ENCODE data around the gene GPANK1. TPM values are rescaled to one million over a fixed set of nuclear protein-coding genes. Genes with fewer than 3 reads are reported as not detected.
A peak's percentile ranks its signal among the peaks of the same experiment; 100 is the strongest.

The GPANK1 gene
- total RNA-seq, 1 donor from 2014 or later: 10.0 TPM

DNA sequence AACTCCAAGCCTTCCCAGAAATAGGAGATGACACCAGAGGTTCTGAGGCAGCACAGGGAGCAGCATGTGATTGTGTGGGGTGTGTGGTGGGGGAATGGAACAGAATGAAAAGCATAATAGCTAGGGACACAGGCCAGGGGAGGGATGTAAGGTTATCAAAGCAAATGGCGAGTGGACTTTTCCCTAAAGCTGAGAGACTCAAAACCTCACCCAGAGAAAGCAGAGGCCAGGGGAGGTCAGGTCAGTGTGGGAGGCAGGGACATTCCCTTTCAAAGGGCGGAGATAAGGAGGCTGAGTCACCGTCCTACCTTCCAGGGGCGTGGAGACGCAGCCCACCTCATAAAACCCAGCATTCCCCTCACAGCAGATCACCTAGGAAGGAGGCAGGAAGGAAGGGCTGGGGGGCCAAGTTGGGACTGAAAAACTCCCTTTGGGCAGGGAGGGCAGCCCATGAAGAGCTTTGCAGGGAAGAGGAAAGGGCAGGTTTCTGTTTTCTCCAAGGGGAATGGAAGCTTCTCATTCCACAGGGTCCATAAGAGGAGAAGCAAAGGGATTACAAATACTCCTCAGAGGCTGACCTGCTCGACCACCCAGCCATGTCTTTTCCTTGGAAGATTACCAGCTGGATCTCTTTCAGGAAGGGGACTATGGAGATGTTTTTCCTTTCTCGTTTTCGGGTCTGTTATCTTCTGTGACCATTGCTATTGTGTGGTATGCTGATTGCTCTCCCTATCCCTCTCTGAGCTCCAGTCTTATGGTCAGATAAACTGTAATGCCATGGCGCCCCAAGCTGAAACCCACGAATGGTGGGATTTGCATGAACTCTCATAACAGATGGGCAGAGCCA lies 25.7 kb upstream of the GPANK1 start:
- no peak for DNase-seq (ENCODE audit: low read depth)
- H3K36me3 ChIP-seq (ENCODE audit: control insufficient read depth, insufficient read depth, low read length): peaks cover 37% of the 10 kb centered on the region
- TF ChIP-seq, protein P1, sequence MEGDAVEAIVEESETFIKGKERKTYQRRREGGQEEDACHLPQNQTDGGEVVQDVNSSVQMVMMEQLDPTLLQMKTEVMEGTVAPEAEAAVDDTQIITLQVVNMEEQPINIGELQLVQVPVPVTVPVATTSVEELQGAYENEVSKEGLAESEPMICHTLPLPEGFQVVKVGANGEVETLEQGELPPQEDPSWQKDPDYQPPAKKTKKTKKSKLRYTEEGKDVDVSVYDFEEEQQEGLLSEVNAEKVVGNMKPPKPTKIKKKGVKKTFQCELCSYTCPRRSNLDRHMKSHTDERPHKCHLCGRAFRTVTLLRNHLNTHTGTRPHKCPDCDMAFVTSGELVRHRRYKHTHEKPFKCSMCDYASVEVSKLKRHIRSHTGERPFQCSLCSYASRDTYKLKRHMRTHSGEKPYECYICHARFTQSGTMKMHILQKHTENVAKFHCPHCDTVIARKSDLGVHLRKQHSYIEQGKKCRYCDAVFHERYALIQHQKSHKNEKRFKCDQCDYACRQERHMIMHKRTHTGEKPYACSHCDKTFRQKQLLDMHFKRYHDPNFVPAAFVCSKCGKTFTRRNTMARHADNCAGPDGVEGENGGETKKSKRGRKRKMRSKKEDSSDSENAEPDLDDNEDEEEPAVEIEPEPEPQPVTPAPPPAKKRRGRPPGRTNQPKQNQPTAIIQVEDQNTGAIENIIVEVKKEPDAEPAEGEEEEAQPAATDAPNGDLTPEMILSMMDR (IDR thresholded peaks at IDR 0.05; ENCODE audit: insufficient read depth, low read length, severe bottlenecking): no peak
- no peak for FAIRE-seq
- H3K4me3 ChIP-seq (ENCODE audit: low read depth, low read length): no peak overlapping the region
- no peaks in the 10 kb centered on the region for H3K27me3 ChIP-seq (ENCODE audit: control insufficient read depth, insufficient read depth, low read length)

DNA sequence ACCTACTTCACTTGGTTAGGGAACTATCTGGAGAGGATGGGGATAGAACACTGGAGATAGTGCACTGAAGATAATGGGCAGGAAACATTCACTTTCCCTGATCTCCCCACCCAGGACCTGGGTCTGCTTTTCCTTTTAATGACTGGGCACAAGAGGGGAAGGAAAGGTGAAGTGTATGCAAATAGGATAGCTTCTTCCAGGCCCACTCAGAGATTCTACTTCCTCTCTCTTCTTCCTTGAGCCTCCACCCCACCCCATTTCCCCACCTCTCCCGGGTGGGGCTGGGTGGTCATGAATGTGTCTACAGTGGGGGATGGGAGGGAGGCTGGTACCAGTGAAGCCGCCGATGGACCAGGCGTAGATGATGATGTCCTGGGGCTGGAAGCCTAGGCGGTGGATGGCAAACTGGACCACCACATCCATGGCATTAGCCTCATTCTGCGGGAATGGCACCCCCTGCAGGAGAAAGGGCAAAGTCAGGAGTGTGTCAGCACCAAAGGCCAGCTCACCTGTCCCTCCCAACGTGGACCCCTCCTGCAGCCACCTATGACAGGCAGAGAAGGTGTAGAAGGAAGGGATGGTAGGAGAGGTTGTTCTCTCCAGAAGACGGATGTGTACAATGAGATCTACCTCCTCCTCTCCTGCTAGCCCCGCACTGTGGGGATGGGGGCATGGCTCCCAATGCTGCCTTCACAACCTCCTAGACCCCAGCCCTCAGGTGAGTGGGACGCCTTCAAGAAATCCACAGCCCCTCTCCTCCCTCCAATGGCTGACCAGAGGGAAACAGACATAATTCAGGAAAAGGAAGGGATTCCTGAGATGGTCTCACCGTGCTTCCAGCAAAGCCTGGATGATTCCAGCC lies 24.7 kb upstream of the GPANK1 start:
- Histone ChIP-seq H3K36me3 (ENCODE audit: control insufficient read depth, insufficient read depth, low read length) (peaks cover 35% of the 10 kb centered on the region), H3K27me3 (ENCODE audit: control insufficient read depth, insufficient read depth, low read length) (no peaks in the 10 kb centered on the region), H3K4me3 (ENCODE audit: low read depth, low read length) (no peak overlapping the region)
- TF ChIP-seq, protein P1 (IDR thresholded peaks at IDR 0.05; ENCODE audit: insufficient read depth, low read length, severe bottlenecking): peak; percentile 59
- DNase-seq (ENCODE audit: low read depth): no peak
- no peak for FAIRE-seq

DNA sequence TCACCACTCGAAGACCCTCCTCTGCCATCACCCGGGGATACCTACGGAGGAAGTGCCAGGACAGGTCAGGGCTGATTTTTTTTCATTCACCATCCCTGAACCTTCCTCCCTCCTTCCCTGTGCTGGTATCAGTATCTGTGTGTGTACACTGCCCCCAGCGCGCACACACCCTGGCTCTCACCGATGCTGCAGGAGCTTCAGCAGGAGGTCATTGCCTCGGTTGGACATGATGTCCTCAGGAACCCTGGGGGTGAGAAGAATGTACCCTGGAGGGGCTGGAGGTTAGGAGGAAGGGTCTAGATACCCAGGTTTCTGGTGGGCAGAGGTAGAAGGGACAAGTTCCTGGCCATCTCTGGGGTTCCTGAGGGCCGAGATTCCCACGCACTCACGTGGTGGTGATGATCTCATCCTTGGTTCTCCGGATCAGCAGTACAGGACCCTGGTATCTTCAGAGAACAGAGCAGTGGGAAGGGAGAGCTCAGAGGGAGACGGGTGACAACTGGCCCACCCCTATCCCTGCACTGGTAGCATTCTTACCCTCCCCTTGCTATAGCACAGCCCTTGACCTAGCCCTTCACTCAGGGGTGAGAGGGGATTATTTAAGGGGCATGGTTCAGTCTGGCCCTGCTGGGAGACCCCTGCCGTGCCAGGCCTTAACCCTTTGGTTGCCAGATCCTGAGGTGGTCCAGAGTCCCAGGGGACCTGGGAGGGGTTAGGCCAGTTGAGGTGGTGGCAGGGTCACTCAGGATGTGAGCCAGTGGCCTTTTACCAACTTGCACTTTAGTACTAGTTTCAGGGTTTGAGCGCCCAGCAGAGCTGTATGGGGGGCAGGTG lies 23.3 kb upstream of the GPANK1 start:
- no peak for DNase-seq (ENCODE audit: low read depth)
- no peak for FAIRE-seq
- H3K4me3 ChIP-seq (ENCODE audit: low read depth, low read length): no peak overlapping the region
- no peaks in the 10 kb centered on the region for H3K27me3 ChIP-seq (ENCODE audit: control insufficient read depth, insufficient read depth, low read length)
- H3K36me3 ChIP-seq (ENCODE audit: control insufficient read depth, insufficient read depth, low read length): peaks cover 27% of the 10 kb centered on the region
- TF ChIP-seq, protein P1 (IDR thresholded peaks at IDR 0.05; ENCODE audit: insufficient read depth, low read length, severe bottlenecking): no peak

DNA sequence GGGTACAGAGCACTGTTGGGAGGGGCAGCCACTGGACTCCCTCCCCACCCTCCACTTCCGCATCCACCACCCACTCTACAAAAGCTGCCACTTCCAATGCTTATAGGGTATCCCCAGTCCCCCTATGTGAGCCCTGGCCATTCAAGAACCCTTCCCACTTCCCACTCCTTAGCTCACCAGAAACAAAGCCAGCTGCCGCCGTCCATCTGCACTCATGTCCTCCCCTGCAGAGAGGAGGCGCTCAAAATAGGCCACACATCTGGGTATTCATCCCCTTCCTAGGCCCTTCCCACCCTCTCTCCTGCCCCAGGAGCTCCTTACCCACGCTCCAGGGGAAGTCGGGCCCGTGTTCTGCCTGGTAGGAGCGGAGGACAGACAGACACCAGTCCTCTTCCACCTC lies 22.5 kb upstream of the GPANK1 start:
- H3K4me3 ChIP-seq (ENCODE audit: low read depth, low read length): no peak overlapping the region
- peaks cover 26% of the 10 kb centered on the region for H3K36me3 ChIP-seq (ENCODE audit: control insufficient read depth, insufficient read depth, low read length)
- no peaks in the 10 kb centered on the region for H3K27me3 ChIP-seq (ENCODE audit: control insufficient read depth, insufficient read depth, low read length)
- TF ChIP-seq, protein P1 (IDR thresholded peaks at IDR 0.05; ENCODE audit: insufficient read depth, low read length, severe bottlenecking): no peak
- FAIRE-seq (no peak), DNase-seq (ENCODE audit: low read depth) (no peak)

DNA sequence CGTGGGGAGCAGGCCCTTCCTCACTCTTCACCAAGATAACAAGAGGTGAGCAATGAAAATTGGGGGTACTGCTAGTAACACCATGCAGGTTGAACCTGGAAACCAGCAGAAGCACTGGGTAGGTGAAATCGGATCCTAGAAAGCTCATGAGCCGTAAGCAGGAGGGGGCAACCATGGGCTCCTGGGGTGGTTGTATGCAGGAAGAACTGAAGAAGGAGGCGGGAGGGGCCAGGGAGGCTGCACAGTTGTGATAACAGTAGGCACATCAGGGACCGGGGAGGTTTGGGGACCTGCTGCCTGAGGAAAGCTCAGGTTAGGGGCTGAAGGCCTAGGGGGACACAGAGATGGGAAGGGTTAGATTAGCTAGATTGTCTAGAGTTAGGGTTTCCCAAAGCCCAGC lies 21.7 kb upstream of the GPANK1 start:
- H3K4me3 ChIP-seq (ENCODE audit: low read depth, low read length): no peak overlapping the region
- no peaks in the 10 kb centered on the region for H3K27me3 ChIP-seq (ENCODE audit: control insufficient read depth, insufficient read depth, low read length)
- DNase-seq (ENCODE audit: low read depth): no peak
- TF ChIP-seq, protein P1 (IDR thresholded peaks at IDR 0.05; ENCODE audit: insufficient read depth, low read length, severe bottlenecking): no peak
- H3K36me3 ChIP-seq (ENCODE audit: control insufficient read depth, insufficient read depth, low read length): peaks cover 24% of the 10 kb centered on the region
- no peak for FAIRE-seq
